ENCODE measurements around the gene NDUFS8. TPM values are rescaled to one million over a fixed set of nuclear protein-coding genes. Genes with fewer than 3 reads are reported as not detected.

NDUFS8 gene
- 120 and 158 TPM in 2 replicates for total RNA-seq (2016; rRNA removed; fragmentation: Illumina TruSeq; extraction: Trizol)
- total RNA-seq (2016; cell fraction: cytosol; rRNA removed; fragmentation: Illumina TruSeq; extraction: Trizol; ENCODE audit: low read depth), result 120 and 122 TPM in 2 replicates
- 111 and 153 TPM in 2 replicates for total RNA-seq (2016; cell fraction: insoluble cytoplasmic fraction; rRNA removed; fragmentation: Illumina TruSeq; extraction: Trizol)
- 119 and 125 TPM in 2 replicates for total RNA-seq (2016; cell fraction: membrane; rRNA removed; fragmentation: Illumina TruSeq; extraction: Trizol)
- 68.1 and 87.4 TPM in 2 replicates for total RNA-seq (2016; cell fraction: nucleus; rRNA removed; fragmentation: Illumina TruSeq; extraction: Trizol)
- polyA plus RNA-seq (2011; rRNA removed), result 96.7 and 101 TPM in 2 replicates
- 77.4 and 163 TPM in 2 replicates for polyA plus RNA-seq (2011; cell fraction: cytosol; rRNA removed)
- 142 and 151 TPM in 2 replicates for polyA plus RNA-seq (2011; cell fraction: nucleus; rRNA removed)
- 65.2 and 96.9 TPM in 2 replicates for polyA plus RNA-seq (2012)
- 109 and 135 TPM in 2 replicates for polyA plus RNA-seq (2016; cell fraction: cytosol; fragmentation: Illumina TruSeq; extraction: Trizol; ENCODE audit: low read depth)
- polyA plus RNA-seq (2016; cell fraction: insoluble cytoplasmic fraction; fragmentation: Illumina TruSeq; extraction: Trizol; ENCODE audit: low read depth), result 108 and 124 TPM in 2 replicates
- 110 and 125 TPM in 2 replicates for polyA plus RNA-seq (2016; cell fraction: membrane; fragmentation: Illumina TruSeq; extraction: Trizol; ENCODE audit: low read depth)
- 158 and 161 TPM in 2 replicates for polyA plus RNA-seq (2016; cell fraction: nucleus; fragmentation: Illumina TruSeq; extraction: Trizol; ENCODE audit: insufficient read depth, low read depth)
- 172 and 212 TPM in 2 replicates for polyA minus RNA-seq (2011; rRNA and poly(A)+ RNA removed; ENCODE audit: low replicate concordance)
- 66.2 and 72.5 TPM in 2 replicates for polyA minus RNA-seq (2011; cell fraction: cytosol; rRNA and poly(A)+ RNA removed)
- 33.6 and 40.9 TPM in 2 replicates for polyA minus RNA-seq (2011; cell fraction: nucleus; rRNA and poly(A)+ RNA removed)
- percentile 73 among the genes with signal in this experiment for Bru-seq, nascent RNA
- percentile 67 among the genes with signal in this experiment for BruChase-seq, experiment 1, labeled RNA remaining after a 6-hour chase
- BruChase-seq, experiment 2, labeled RNA remaining after a 2-hour chase, result percentile 69 among the genes with signal in this experiment
- long read RNA-seq, experiment 1, transcript NDUFS8-201 (7 exons, 791 nt), result major isoform, 181 of 269 reads
- long read RNA-seq, experiment 1, partial matches to known transcripts, result 43 of 269 reads
- long read RNA-seq, experiment 1, other reads (novel, unspliced or antisense), result 38 of 269 reads
- long read RNA-seq, experiment 2, partial matches to known transcripts, result 112 of 283 reads
- long read RNA-seq, experiment 2, other reads (novel, unspliced or antisense), result 170 of 283 reads

DNA sequence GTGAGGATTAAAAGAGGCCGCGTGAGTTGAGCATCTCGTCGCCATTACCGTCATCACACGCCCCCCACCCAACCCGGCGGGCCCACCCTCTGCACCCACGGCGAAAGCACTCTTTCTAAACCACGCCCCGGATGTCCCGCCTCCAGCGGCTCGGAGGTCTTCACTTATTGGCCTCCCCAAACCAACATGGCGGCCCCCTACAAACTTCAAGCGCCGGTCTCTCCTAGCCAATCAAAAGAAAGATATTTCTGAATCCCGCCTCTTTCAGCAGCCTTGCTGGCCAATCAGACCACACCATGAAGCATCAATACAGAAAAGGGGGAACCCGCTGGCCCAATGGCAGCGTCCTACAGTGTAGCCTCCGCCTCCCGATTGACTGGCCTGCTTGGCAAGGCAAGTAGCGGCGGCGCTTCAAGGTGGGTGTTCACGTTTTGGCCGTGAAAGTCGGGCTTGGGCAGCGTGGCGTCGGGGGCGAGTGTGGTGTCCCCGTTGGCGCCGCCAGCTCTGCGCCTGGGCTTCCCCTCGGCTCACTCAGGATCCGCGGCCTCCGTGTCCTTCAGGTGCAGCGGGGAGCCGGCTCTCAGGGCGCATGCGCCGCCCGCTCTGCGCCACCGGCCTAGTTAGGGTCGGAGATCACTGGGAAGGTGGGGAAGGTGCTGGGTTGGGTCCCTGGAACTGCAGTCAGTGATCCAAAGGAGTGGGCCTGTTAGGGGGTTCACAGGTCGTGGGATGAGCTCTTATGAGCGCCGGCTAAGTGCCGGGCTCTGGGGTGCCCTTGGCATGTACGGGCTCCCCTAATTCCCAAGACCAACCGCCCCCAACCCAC, at the start of gene NDUFS8:
Gene NDUFS8 (plus strand): TSS at position 364 of the 826 bp plus-strand sequence. CDS start 1,471 bp downstream, outside the sequence.
- TSS peak; percentile 55 for BruUV-seq (replicated peaks)
- peak; percentile 92 for FAIRE-seq
- H3K4me1 ChIP-seq (ENCODE audit: insufficient read depth, low read length), result peaks cover 34% of the 10 kb centered on the region
- TF ChIP-seq ZFY (CRISPR knock-in tag; IDR thresholded peaks at IDR 0.05) (peak; percentile 98), FOXK2 (IDR thresholded peaks at IDR 0.05) (no peak; the same call in 1 of the 2 replicates), REXO4 (CRISPR knock-in tag; IDR thresholded peaks at IDR 0.05; ENCODE audit: borderline replicate concordance) (no peak), ATRX (CRISPR knock-in tag; IDR thresholded peaks at IDR 0.05; ENCODE audit: borderline replicate concordance) (no peak), ZNF337 (CRISPR knock-in tag; IDR thresholded peaks at IDR 0.05; ENCODE audit: borderline replicate concordance, low read depth) (peak; percentile 60; the same call in 1 of the 2 replicates), SP2 (CRISPR knock-in tag; IDR thresholded peaks at IDR 0.05) (peak; percentile 90), ZNF530 (CRISPR knock-in tag; IDR thresholded peaks at IDR 0.05; ENCODE audit: low read depth) (no peak), BORCS8-MEF2B (CRISPR knock-in tag; IDR thresholded peaks at IDR 0.05) (no peak; the same call in none of the 2 replicates), DR1 (CRISPR knock-in tag; IDR thresholded peaks at IDR 0.05) (peak; percentile 58; the same call in 1 of the 2 replicates)
- TF ChIP-seq, protein P1, sequence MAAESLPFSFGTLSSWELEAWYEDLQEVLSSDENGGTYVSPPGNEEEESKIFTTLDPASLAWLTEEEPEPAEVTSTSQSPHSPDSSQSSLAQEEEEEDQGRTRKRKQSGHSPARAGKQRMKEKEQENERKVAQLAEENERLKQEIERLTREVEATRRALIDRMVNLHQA (CRISPR knock-in tag; IDR thresholded peaks at IDR 0.05), result no peak
- TF ChIP-seq, protein P2, sequence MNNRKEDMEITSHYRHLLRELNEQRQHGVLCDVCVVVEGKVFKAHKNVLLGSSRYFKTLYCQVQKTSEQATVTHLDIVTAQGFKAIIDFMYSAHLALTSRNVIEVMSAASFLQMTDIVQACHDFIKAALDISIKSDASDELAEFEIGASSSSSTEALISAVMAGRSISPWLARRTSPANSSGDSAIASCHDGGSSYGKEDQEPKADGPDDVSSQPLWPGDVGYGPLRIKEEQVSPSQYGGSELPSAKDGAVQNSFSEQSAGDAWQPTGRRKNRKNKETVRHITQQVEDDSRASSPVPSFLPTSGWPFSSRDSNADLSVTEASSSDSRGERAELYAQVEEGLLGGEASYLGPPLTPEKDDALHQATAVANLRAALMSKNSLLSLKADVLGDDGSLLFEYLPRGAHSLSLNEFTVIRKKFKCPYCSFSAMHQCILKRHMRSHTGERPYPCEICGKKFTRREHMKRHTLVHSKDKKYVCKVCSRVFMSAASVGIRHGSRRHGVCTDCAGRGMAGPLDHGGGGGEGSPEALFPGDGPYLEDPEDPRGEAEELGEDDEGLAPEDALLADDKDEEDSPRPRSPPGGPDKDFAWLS (CRISPR knock-in tag; IDR thresholded peaks at IDR 0.05; ENCODE audit: borderline replicate concordance), result no peak
- TF ChIP-seq, protein P3, sequence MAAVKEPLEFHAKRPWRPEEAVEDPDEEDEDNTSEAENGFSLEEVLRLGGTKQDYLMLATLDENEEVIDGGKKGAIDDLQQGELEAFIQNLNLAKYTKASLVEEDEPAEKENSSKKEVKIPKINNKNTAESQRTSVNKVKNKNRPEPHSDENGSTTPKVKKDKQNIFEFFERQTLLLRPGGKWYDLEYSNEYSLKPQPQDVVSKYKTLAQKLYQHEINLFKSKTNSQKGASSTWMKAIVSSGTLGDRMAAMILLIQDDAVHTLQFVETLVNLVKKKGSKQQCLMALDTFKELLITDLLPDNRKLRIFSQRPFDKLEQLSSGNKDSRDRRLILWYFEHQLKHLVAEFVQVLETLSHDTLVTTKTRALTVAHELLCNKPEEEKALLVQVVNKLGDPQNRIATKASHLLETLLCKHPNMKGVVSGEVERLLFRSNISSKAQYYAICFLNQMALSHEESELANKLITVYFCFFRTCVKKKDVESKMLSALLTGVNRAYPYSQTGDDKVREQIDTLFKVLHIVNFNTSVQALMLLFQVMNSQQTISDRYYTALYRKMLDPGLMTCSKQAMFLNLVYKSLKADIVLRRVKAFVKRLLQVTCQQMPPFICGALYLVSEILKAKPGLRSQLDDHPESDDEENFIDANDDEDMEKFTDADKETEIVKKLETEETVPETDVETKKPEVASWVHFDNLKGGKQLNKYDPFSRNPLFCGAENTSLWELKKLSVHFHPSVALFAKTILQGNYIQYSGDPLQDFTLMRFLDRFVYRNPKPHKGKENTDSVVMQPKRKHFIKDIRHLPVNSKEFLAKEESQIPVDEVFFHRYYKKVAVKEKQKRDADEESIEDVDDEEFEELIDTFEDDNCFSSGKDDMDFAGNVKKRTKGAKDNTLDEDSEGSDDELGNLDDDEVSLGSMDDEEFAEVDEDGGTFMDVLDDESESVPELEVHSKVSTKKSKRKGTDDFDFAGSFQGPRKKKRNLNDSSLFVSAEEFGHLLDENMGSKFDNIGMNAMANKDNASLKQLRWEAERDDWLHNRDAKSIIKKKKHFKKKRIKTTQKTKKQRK (IDR thresholded peaks at IDR 0.05; ENCODE audit: low read length), result peak; percentile 72; the same call in 1 of the 2 replicates

More for the DNA sequence above, at the start of gene NDUFS8:
- POLR2A ChIA-PET, result interaction anchor here (0.7 to 3.1 kb wide), 6 partner anchors 7 to 116 kb away, joined by 3 to 13 read pairs (median 6); partner anchors contain the start of gene ALDH3B1
- 0% methylated on average over 34 of the region's 56 CpGs for WGBS (ENCODE audit: low lambda C conversion rate)
- DNase-seq (ENCODE audit: low spot score) (peak; percentile 99), ATAC-seq (peak; percentile 95)
- Histone ChIP-seq H3K79me2 (ENCODE audit: insufficient read depth, low read length) (peaks cover 26% of the 10 kb centered on the region), H3K36me3 (replicated peaks in 1 of 2; ENCODE audit: control insufficient read depth in 1 of 2, insufficient read depth in 2 of 2, low read length in 2 of 2) (peaks cover 8 to 13% of the 10 kb centered on the region in 2 experiments; a peak in 3 of 5 replicates), H3K4me3 (replicated peaks in 1 of 3; ENCODE audit: insufficient read depth in 1 of 3, low read depth in 2 of 3, low read length in 3 of 3) (peak within 1 kb of the TSS; percentile 78 to 84 (median 83)), H4K20me1 (ENCODE audit: insufficient read depth, low read length) (no peaks in the 10 kb centered on the region), H3K4me2 (ENCODE audit: low read depth, low read length) (peak within 1 kb of the TSS; percentile 97), H3K9ac (ENCODE audit: insufficient read depth, low read depth, low read length) (peak within 1 kb of the TSS; percentile 96), H3K9me3 (ENCODE audit: low read length) (no peaks in the 10 kb centered on the region), H3K27ac (ENCODE audit: extremely low read length, insufficient read depth, low read length) (peak within 1 kb of the TSS; percentile 86), H2AFZ (ENCODE audit: low read length) (no peak within 1 kb of the TSS), H3K27me3 (ENCODE audit: control insufficient read depth in 1 of 2, insufficient read depth in 2 of 2, low read length in 2 of 2) (no peaks in the 10 kb centered on the region; a peak in 1 of 5 replicates)
- in situ Hi-C loops (cut with HindIII; ENCODE audit: extremely low pct_ligation_motif_present, low pct_unique_long_range_greater_than_20kb), result no loop called here
- CTCF ChIA-PET (ENCODE audit: low intra/inter-chr PET ratio, low total read pairs), result no interaction called here
- intact Hi-C loops (cut with micrococcal nuclease; ENCODE audit: unreplicated experiment), result loop anchor here (1.0 kb wide), 1 partner anchor 8 kb away; no protein-coding TSS in a partner anchor
